GM19035 (cell line): ENCODE measurements around the gene PCSK6.
"Not testable (repeated sequence)": the region's sequence is repeated elsewhere in the genome, so short reads cannot be mapped to it uniquely, and the experiment has no call there.

Experiments
- ATAC-seq: cut with Tn5 transposase; IDR thresholded peaks from one replicate; pipeline ENCODE4 v1.9.1; 2021; ENCODE audit not compliant: unreplicated experiment

PCSK6 gene

GRCh38 chr15:101463696-101464095 lies 25.8 kb downstream of the PCSK6 start:
- ATAC-seq, result not testable (repeated sequence)

- ATAC-seq, result no peak
These were observed 26.2 kb downstream of the PCSK6 start for GRCh38 chr15:101463270-101463669.

- no peak for ATAC-seq
These were observed 28.4 kb downstream of the PCSK6 start for GRCh38 chr15:101461097-101461496.

- ATAC-seq, result no peak
These were observed 29.8 kb downstream of the PCSK6 start for GRCh38 chr15:101459579-101460300.

- ATAC-seq, result no peak
These were observed 30.5 kb downstream of the PCSK6 start for GRCh38 chr15:101458908-101459578.

GRCh38 chr15:101458158-101458900 lies 31.2 kb downstream of the PCSK6 start:
- ATAC-seq, result no peak

- no peak for ATAC-seq
These were observed 31.8 kb downstream of the PCSK6 start for GRCh38 chr15:101457696-101458095.

- ATAC-seq, result no peak
These were observed 33.3 kb downstream of the PCSK6 start for GRCh38 chr15:101456057-101456739.

- ATAC-seq, result no peak
These were observed 34.0 kb downstream of the PCSK6 start for GRCh38 chr15:101455291-101456025.

GRCh38 chr15:101454781-101455180 lies 34.7 kb downstream of the PCSK6 start:
- ATAC-seq, result not testable (repeated sequence)

GRCh38 chr15:101454365-101454764 lies 35.1 kb downstream of the PCSK6 start:
- ATAC-seq, result no peak

GRCh38 chr15:101453123-101454120 lies 36.1 kb downstream of the PCSK6 start:
- ATAC-seq, result no peak

- no peak for ATAC-seq
These were observed 36.9 kb downstream of the PCSK6 start for GRCh38 chr15:101452572-101452971.

GRCh38 chr15:101451846-101452245 lies 37.7 kb downstream of the PCSK6 start:
- ATAC-seq, result no peak

- ATAC-seq, result no peak
These were observed 38.2 kb downstream of the PCSK6 start for GRCh38 chr15:101451266-101451799.

GRCh38 chr15:101450403-101451265 lies 38.9 kb downstream of the PCSK6 start:
- ATAC-seq, result no peak

- ATAC-seq, result no peak
These were observed 39.8 kb downstream of the PCSK6 start for GRCh38 chr15:101449471-101450402.
